ENCODE results near the gene SKAP2. TPM values are rescaled to one million over a fixed set of nuclear protein-coding genes. Genes with fewer than 3 reads are reported as not detected.

The SKAP2 gene
- total and polyA plus RNA-seq, 2 of the 4 experiments (the other 2 are of a cell fraction): 5.7 to 7.4 TPM

DNA sequence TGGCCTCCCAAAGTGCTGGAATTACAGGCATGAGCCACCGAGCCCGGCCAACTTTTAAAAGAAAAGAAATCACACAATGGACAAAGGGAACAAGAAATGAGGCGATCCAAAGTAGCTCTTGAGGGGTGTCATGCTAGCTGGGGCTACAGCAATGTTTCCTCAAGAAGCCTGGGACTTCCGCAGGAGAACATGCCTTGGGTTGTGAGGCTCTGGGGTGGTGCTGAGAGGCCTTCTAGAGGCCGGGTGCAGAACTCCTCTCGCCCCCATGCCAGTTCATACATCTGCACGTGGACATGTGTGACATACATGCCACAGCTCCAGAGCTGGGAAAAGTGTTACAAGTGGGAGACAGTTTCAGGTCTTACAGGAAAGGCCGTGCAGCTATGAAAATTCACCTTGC, 238.2 kb downstream of the SKAP2 start:
- dilution Hi-C loops (cut with HindIII; ENCODE audit: low sequenced_read_pairs, unreplicated experiment) (no loop called here), in situ Hi-C loops (cut with MboI; ENCODE audit: low sequenced_read_pairs) (no loop called here), intact Hi-C loops (cut with micrococcal nuclease) (no loop called here)
- ATAC-seq (ENCODE audit: low read depth) (no peak), DNase-seq (no peak)
- no peak overlapping the region for H2AFZ ChIP-seq (replicated peaks; ENCODE audit: low read length, poor library complexity)
- H3K23ac ChIP-seq (ENCODE audit: low read depth, low read length): no peak overlapping the region
- H3K56ac ChIP-seq (ENCODE audit: extremely low read depth, insufficient read depth, low read length): no peak overlapping the region
- no peaks in the 10 kb centered on the region for H3K36me3 ChIP-seq (ENCODE audit: control insufficient read depth, insufficient read depth, low read length)
- POLR2A ChIA-PET (ENCODE audit: unreplicated experiment): no interaction called here
- TF ChIP-seq NFE2L2 (IDR thresholded peaks at IDR 0.05; ENCODE audit: low read depth, low read length) (no peak), SMC3 (IDR thresholded peaks at IDR 0.05; ENCODE audit: low read depth, low read length) (no peak), RAD21 (IDR thresholded peaks at IDR 0.05; ENCODE audit: low read length) (no peak), POLR2A (IDR thresholded peaks at IDR 0.05; ENCODE audit: low read depth, low read length) (no peak), RCOR1 (IDR thresholded peaks at IDR 0.05; ENCODE audit: insufficient replicate concordance, low read length) (no peak), CEBPB (IDR thresholded peaks at IDR 0.05; ENCODE audit: low read depth, low read length) (no peak), BHLHE40 (IDR thresholded peaks at IDR 0.05; ENCODE audit: low read depth, low read length) (no peak), MAFK (IDR thresholded peaks at IDR 0.05; ENCODE audit: low read depth, low read length) (no peak), MAZ (IDR thresholded peaks at IDR 0.05; ENCODE audit: borderline replicate concordance, low read depth, low read length) (no peak)
- TF ChIP-seq, protein P1, sequence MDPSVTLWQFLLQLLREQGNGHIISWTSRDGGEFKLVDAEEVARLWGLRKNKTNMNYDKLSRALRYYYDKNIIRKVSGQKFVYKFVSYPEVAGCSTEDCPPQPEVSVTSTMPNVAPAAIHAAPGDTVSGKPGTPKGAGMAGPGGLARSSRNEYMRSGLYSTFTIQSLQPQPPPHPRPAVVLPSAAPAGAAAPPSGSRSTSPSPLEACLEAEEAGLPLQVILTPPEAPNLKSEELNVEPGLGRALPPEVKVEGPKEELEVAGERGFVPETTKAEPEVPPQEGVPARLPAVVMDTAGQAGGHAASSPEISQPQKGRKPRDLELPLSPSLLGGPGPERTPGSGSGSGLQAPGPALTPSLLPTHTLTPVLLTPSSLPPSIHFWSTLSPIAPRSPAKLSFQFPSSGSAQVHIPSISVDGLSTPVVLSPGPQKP (IDR thresholded peaks at IDR 0.05; ENCODE audit: borderline replicate concordance, low read depth, low read length): no peak
- TF ChIP-seq, protein P2, sequence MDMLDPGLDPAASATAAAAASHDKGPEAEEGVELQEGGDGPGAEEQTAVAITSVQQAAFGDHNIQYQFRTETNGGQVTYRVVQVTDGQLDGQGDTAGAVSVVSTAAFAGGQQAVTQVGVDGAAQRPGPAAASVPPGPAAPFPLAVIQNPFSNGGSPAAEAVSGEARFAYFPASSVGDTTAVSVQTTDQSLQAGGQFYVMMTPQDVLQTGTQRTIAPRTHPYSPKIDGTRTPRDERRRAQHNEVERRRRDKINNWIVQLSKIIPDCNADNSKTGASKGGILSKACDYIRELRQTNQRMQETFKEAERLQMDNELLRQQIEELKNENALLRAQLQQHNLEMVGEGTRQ (IDR thresholded peaks at IDR 0.05; ENCODE audit: low read depth, low read length): no peak
- no peak overlapping the region for H3K18ac ChIP-seq (ENCODE audit: low read depth, low read length)
- H4K5ac ChIP-seq (ENCODE audit: low read depth, low read length): no peak overlapping the region
- H3K4me2 ChIP-seq (ENCODE audit: low read depth, low read length): no peak overlapping the region
- H4K91ac ChIP-seq (ENCODE audit: insufficient read depth, low read depth, low read length): no peak overlapping the region
- no peak overlapping the region for H3K9ac ChIP-seq (ENCODE audit: low read depth, low read length)
- H3K9me3 ChIP-seq (ENCODE audit: control insufficient read depth, insufficient read depth, low read length): no peaks in the 10 kb centered on the region
- H3K79me1 ChIP-seq (ENCODE audit: low read depth in 1 of 2, low read length in 2 of 2): no peaks in the 10 kb centered on the region
- H3K4ac ChIP-seq (ENCODE audit: low read depth, low read length): no peak overlapping the region
- BruUV-seq (replicated peaks): no TSS peak
- no peaks in the 10 kb centered on the region for H3K4me1 ChIP-seq (ENCODE audit: control insufficient read depth, insufficient read depth, low read length)
- H2BK20ac ChIP-seq (ENCODE audit: low read depth, low read length): no peak overlapping the region
- H3K9me1 ChIP-seq (ENCODE audit: insufficient read depth, low read length): no peaks in the 10 kb centered on the region
- H3K27me3 ChIP-seq (ENCODE audit: control insufficient read depth, insufficient read depth, low read length): peaks cover 6% of the 10 kb centered on the region
- H3K14ac ChIP-seq (replicated peaks; ENCODE audit: low read depth, low read length): no peak overlapping the region
- no peak overlapping the region for H3K27ac ChIP-seq (ENCODE audit: insufficient read depth, low read length)
- H2AK9ac ChIP-seq (replicated peaks; ENCODE audit: low read depth, low read length, poor library complexity): no peak overlapping the region
- CTCF ChIA-PET: no interaction called here
- H4K20me1 ChIP-seq (ENCODE audit: insufficient read depth, low read length): no peaks in the 10 kb centered on the region
- no peak overlapping the region for H3K4me3 ChIP-seq (ENCODE audit: insufficient read depth, low read depth, low read length)
- H4K8ac ChIP-seq (ENCODE audit: low read depth in 2 of 2, low read length in 2 of 2): no peak overlapping the region
- no CpG with 5 or more reads among the region's 8 CpGs for WGBS, 2 experiments (ENCODE audit: extremely low coverage in 2 of 2, insufficient read length in 1 of 2)
- no peak overlapping the region for H2BK15ac ChIP-seq (ENCODE audit: low read depth, low read length)
- no peak overlapping the region for H2AK5ac ChIP-seq (ENCODE audit: low read depth, low read length)
- H2BK5ac ChIP-seq (ENCODE audit: low read depth, low read length, poor library complexity, severe bottlenecking): no peak overlapping the region
- H2BK120ac ChIP-seq (ENCODE audit: low read depth, low read length): no peak overlapping the region
